MM.1S (cell line): Measurements from ENCODE around the gene SDC3.

ENCODE experiments used
- EZH2 ChIP-seq: fragments of 300-600 bp; sonication (generic); optimal IDR thresholded peaks from 2 replicates; pipeline ENCODE3; 2017; ENCODE audit warnings: low read depth, mild to moderate bottlenecking, antibody characterized with exemption, low read length, mixed read lengths
- EZH2phosphoT487 ChIP-seq: fragments of 300-600 bp; sonication (generic); IDR thresholded peaks from 2 replicates; pipeline ENCODE4 v1.6.1; 2018; ENCODE audit warnings: antibody characterized with exemption, low read length
- TF ChIP-seq, protein P1 (sequence below): fragments of 300-600 bp; sonication (generic); IDR thresholded peaks from 2 replicates; pipeline ENCODE4 v1.5.1; 2016; ENCODE audit warnings: antibody characterized with exemption, low read length, mixed read lengths

DNA sequence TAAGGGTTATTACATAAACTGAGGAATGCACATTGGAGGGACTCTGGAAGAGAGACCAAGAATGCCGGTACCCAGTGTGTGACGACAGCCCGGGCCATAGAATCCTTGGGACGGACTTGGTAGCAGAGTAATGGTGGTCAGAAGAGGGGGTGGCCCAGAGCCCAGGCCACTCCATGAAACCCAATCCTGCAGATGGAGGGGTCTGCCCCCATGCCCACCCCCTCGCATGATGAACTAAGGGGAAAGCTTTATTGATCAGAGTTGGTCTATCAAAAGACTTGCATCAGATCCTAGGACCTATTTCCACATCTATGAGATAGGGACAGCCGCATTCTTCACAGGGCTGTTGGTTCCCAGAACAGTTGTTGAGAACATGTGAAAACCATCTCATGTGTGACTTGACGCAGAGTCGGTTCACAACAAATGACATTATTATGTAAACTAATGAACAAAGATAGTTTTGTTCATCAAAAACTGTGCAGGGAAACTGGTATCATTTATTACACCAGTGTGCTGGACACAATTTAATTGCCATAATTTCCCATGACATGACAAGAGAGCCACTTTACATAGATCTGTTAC is 21.5 kb upstream of the SDC3 start:
- no peak for TF ChIP-seq EZH2
- TF ChIP-seq, protein P1, sequence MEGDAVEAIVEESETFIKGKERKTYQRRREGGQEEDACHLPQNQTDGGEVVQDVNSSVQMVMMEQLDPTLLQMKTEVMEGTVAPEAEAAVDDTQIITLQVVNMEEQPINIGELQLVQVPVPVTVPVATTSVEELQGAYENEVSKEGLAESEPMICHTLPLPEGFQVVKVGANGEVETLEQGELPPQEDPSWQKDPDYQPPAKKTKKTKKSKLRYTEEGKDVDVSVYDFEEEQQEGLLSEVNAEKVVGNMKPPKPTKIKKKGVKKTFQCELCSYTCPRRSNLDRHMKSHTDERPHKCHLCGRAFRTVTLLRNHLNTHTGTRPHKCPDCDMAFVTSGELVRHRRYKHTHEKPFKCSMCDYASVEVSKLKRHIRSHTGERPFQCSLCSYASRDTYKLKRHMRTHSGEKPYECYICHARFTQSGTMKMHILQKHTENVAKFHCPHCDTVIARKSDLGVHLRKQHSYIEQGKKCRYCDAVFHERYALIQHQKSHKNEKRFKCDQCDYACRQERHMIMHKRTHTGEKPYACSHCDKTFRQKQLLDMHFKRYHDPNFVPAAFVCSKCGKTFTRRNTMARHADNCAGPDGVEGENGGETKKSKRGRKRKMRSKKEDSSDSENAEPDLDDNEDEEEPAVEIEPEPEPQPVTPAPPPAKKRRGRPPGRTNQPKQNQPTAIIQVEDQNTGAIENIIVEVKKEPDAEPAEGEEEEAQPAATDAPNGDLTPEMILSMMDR, result no peak
- no peak for TF ChIP-seq EZH2phosphoT487
